Ovary (tissue), 9 donors: ENCODE data around the gene PHLDB3. TPM values are rescaled to one million over a fixed set of nuclear protein-coding genes. Genes with fewer than 3 reads are reported as not detected.

Source experiments
- DNase-seq, 5 donors: peaks; one replicate each; pipeline ENCODE4 v3.0.0-alpha.2; 2019 to 2020
- H3K27ac ChIP-seq, 2 donors: fragments of 200-600 bp; one replicate each; pipeline versions ENCODE4 v1.5.1 to v1.8.0; 2019 to 2022
- H3K27me3 ChIP-seq: fragments of 200-600 bp; one replicate; pipeline ENCODE4 v1.8.0; 2022
- H3K36me3 ChIP-seq: fragments of 200-600 bp; sonication (generic); one replicate; pipeline ENCODE4 v1.5.1; 2019
- H3K4me1 ChIP-seq: one replicate; pipeline ENCODE4 v1.8.1; 2013; ENCODE audit warnings: mild to moderate bottlenecking, moderate library complexity; ENCODE audit not compliant: insufficient read depth
- H3K4me3 ChIP-seq: fragments of 200-600 bp; sonication (generic); one replicate; pipeline ENCODE4 v1.5.1; 2017
- H3K9me3 ChIP-seq, 2 donors: fragments of 200-600 bp in 1 of 2; sonication (generic) in 1 of 2; one replicate each; pipeline versions ENCODE4 v1.5.1 to v1.8.1; 2013 to 2019; ENCODE audit warnings: mild to moderate bottlenecking in 1 of 2, moderate library complexity in 1 of 2
- EP300 ChIP-seq: sonication (generic); formaldehyde crosslinking; IDR thresholded peaks from one replicate; pipeline ENCODE4 v1.6.1; 2017; ENCODE audit warnings: antibody characterized with exemption
- POLR2A ChIP-seq: fragments of 450-650 bp; IDR thresholded peaks from one replicate; pipeline ENCODE4 v1.6.1; 2017; ENCODE audit warnings: antibody characterized with exemption, mild to moderate bottlenecking, moderate library complexity
- WGBS, 3 donors: extraction: QIAGEN DNeasy Blood & Tissue Kit in 1 of 3; methylation state at CpG; one replicate each; pipeline versions ENCODE4 v1.1.5 to v1.1.7; 2013 to 2017; 5-methylcytosine and 5-hydroxymethylcytosine counted together
- intact Hi-C, 4 donors: fragments of 100-400 bp; cut with DNase I; formaldehyde crosslinking; loops; one replicate each; pipeline versions ENCODE4 v1.11.0 to v1.15.1; 2022 to 2023
- polyA plus RNA-seq, 2 donors: library from polyadenylated mRNA; stranded (reverse); fragments of 200-250 nt in 1 of 2; fragments of 350-450 nt in 1 of 2; fragmentation: Illumina TruSeq in 1 of 2; extraction: RNeasy Lipid Tissue Mini Kit (QIAGEN cat#74804) in 1 of 2; gene quantifications; one replicate each; pipeline ENCODE4 v1.2.3, GENCODE V29; 2013 to 2014
- total RNA-seq, 7 donors: library from RNA; depleted of rRNA in 2 of 7; stranded (reverse); fragments of >200 nt in 2 of 7; fragmentation: NEBNext Ultra II Directional in 3 of 7; extraction: Animal tissue kit (Norgen Biotek cat#: 25700) in 3 of 7; gene quantifications; one replicate each; pipeline versions ENCODE4 v1.1.0 to v1.2.4, GENCODE V29; 2016 to 2023
- TF ChIP-seq, protein P1 (sequence below), 3 donors: fragments of 450-650 bp in 2 of 3; fragments of 200-600 bp in 1 of 3; IDR thresholded peaks; one replicate each; pipeline versions ENCODE4 v1.5.1 to v1.8.0; 2016 to 2022; ENCODE audit warnings: antibody characterized with exemption in 3 of 3, mild to moderate bottlenecking in 1 of 3
- donor health status: DM: no; HTN: no; CAD: no; lungs with moderate emphysema.
- donor health status: DM: no; HTN: no; CAD: no.
- donor health status: Bipolar disorder and iron deficiency.
- donor health status: DM: yes; HTN: yes; CAD: no.
- donor health status: DM: no; HTN: no; CAD: no.
- donor health status: DM: yes; HTN: yes; CAD: no.

Gene PHLDB3
- total and polyA plus RNA-seq, 9 donors: 1.4 to 29.7 (median 20.6) TPM

DNA sequence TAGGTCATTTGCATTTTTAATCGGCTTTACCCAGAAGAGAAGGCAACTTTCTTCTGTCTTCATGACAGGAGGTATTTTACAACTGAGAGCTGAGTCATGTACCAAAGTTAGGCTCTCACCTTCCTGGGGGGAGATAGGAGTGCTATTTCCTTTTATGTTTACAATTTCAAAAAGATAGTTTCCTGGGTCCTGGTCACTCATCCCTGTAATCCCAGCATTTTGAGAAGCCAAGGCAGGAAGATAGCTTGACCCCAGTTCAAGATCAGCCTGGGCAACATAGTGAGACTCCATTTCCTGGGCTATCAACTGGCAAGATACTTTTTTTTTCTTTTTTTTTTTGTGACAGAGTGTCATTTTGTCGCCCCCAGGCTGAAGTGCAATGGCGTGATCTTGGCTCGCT lies 46.7 kb downstream of the PHLDB3 start:
- H3K9me3 ChIP-seq: no peaks in the 10 kb centered on the region
- TF ChIP-seq, protein P1, sequence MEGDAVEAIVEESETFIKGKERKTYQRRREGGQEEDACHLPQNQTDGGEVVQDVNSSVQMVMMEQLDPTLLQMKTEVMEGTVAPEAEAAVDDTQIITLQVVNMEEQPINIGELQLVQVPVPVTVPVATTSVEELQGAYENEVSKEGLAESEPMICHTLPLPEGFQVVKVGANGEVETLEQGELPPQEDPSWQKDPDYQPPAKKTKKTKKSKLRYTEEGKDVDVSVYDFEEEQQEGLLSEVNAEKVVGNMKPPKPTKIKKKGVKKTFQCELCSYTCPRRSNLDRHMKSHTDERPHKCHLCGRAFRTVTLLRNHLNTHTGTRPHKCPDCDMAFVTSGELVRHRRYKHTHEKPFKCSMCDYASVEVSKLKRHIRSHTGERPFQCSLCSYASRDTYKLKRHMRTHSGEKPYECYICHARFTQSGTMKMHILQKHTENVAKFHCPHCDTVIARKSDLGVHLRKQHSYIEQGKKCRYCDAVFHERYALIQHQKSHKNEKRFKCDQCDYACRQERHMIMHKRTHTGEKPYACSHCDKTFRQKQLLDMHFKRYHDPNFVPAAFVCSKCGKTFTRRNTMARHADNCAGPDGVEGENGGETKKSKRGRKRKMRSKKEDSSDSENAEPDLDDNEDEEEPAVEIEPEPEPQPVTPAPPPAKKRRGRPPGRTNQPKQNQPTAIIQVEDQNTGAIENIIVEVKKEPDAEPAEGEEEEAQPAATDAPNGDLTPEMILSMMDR (IDR thresholded peaks at IDR 0.05): no peak
- TF ChIP-seq POLR2A (no peak), EP300 (no peak)
- no peaks in the 10 kb centered on the region for H3K4me1 ChIP-seq
- 81 to 88% (median 87%) methylated on average over 4 of the region's 4 CpGs for WGBS, 3 donors
- no peaks in the 10 kb centered on the region for H3K27me3 ChIP-seq
- intact Hi-C loops: no loop called here
- DNase-seq: no peak
- H3K36me3 ChIP-seq: no peaks in the 10 kb centered on the region
- H3K27ac ChIP-seq: no peak overlapping the region
- no peak overlapping the region for H3K4me3 ChIP-seq

DNA sequence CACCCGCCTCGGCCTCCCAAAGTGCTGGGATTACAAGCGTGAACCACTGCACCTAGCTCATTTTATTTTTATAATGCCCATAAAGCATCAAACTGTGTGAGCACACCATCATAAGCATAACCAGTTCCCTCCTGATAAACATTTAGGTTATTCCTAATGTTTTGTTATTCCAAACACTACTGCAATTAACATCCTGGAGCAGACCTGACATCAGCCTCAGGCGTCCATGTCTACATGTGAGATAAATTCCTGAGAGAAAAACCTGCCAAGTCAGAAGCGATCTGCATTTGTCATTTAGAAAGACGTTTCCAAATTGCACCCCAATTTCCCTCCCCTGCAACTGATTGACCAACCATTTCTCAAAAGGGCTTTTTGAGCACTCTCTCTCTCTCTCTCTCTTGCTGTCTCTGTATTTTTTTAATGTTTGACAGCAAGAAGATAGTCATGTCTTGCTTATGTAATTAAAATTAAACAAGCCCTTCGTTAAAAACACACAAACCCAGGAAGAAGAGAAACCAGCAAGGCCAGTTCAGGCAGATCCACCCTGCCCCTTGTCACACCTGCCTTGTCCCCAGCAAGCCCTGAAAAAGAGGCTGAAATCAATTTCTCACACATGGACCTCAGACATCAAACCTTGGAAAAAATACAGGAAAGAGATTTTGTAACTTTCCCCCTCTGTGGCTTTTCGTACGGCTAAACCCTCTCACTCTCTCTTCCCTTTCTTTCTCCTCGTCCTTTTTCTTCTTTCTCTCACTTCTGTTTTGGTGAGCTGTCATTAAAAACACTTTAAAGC lies 49.0 kb downstream of the PHLDB3 start:
- no peaks in the 10 kb centered on the region for H3K36me3 ChIP-seq
- H3K27ac ChIP-seq: no peak overlapping the region
- H3K4me1 ChIP-seq: no peaks in the 10 kb centered on the region
- no peaks in the 10 kb centered on the region for H3K9me3 ChIP-seq
- no peak for DNase-seq
- no peak overlapping the region for H3K4me3 ChIP-seq
- H3K27me3 ChIP-seq: no peaks in the 10 kb centered on the region
- intact Hi-C loops: no loop called here
- 33 to 47% (median 42%) methylated on average over 10 of the region's 10 CpGs for WGBS, 3 donors
- TF ChIP-seq POLR2A: no peak
- no peak for TF ChIP-seq EP300
- TF ChIP-seq, protein P1 (IDR thresholded peaks at IDR 0.05): no peak

DNA sequence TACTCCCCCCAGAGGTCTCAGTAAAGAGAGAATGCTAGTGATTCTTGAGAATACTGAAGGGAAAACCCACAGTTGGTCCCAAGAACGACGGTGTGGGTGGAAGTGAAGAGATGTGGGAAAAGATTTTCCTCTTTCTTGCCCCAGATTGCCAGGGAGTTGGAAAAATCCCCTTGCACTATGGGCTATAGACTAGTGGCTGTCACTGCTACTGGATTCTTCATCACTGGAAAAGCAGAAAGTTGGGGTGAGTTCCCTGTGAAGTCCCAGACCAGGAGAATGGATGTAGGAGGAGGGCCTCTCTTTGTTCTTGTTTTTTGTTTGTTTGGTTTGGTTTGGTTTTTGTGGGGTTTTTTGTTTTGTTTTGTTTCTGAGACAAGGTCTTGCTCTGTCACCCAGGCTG lies 50.5 kb downstream of the PHLDB3 start:
- intact Hi-C loops: no loop called here
- H3K9me3 ChIP-seq: no peaks in the 10 kb centered on the region

DNA sequence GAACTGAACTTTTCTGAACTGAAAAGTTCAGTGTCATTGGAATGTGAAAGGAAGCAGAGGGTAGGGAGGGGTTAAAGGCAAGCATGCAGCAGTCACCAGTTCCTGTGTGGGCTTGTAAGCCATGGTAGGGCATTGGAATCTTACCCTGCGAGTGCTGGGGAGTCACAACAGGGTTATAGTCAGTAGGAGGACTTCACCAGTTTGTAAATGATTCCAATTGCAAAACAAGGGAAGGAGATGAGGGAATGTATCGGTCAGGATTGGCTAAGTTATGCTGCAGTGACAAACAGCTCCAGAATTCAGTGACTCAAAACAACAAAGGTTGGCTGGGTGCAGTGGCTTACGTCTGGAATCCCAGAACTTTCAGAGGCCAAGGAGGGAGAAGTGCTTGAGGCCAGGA lies 52.0 kb downstream of the PHLDB3 start:
- no peaks in the 10 kb centered on the region for H3K36me3 ChIP-seq
- no peak overlapping the region for H3K4me3 ChIP-seq
- intact Hi-C loops: no loop called here
- H3K4me1 ChIP-seq: no peaks in the 10 kb centered on the region
- 56 to 72% (median 71%) methylated on average over 3 of the region's 3 CpGs for WGBS, 3 donors
- no peaks in the 10 kb centered on the region for H3K27me3 ChIP-seq
- DNase-seq: no peak
- no peak overlapping the region for H3K27ac ChIP-seq
- no peaks in the 10 kb centered on the region for H3K9me3 ChIP-seq
- no peak for TF ChIP-seq EP300
- no peak for TF ChIP-seq POLR2A
- TF ChIP-seq, protein P1 (IDR thresholded peaks at IDR 0.05): no peak

More for the DNA sequence above, 50.5 kb downstream of the PHLDB3 start:
- no peak for DNase-seq
- Histone ChIP-seq H3K36me3 (no peaks in the 10 kb centered on the region), H3K27me3 (no peaks in the 10 kb centered on the region), H3K4me1 (no peaks in the 10 kb centered on the region), H3K4me3 (no peak overlapping the region), H3K27ac (no peak overlapping the region)
- 72 to 76% (median 73%) methylated on average over 2 of the region's 2 CpGs for WGBS, 3 donors
- TF ChIP-seq, protein P1 (IDR thresholded peaks at IDR 0.05): no peak
- TF ChIP-seq POLR2A (no peak), EP300 (no peak)
